ENCODE measurements around the gene COPS3. TPM values are rescaled to one million over a fixed set of nuclear protein-coding genes. Genes with fewer than 3 reads are reported as not detected.

The COPS3 gene
- total RNA-seq, 1 donor from 2014 or later, result 89.4 TPM

GRCh38 chr17:17226451-17227265 lies 54.4 kb downstream of the COPS3 start:
- intact Hi-C loops (cut with micrococcal nuclease), result no loop called here
- no peak for DNase-seq
- no peak for ATAC-seq

- no peak for DNase-seq
- intact Hi-C loops (cut with micrococcal nuclease), result no loop called here
- ATAC-seq, result no peak
Measured at GRCh38 chr17:17225901-17226300, 55.1 kb downstream of the COPS3 start.

GRCh38 chr17:17224137-17224536 lies 56.9 kb downstream of the COPS3 start:
- intact Hi-C loops (cut with micrococcal nuclease), result no loop called here
- DNase-seq, result no peak
- no peak for ATAC-seq

GRCh38 chr17:17223736-17224135 lies 57.3 kb downstream of the COPS3 start:
- intact Hi-C loops (cut with micrococcal nuclease), result no loop called here
- ATAC-seq (no peak), DNase-seq (no peak)

GRCh38 chr17:17221329-17221728 lies 59.7 kb downstream of the COPS3 start:
- ATAC-seq (no peak), DNase-seq (peak; percentile 25)
- intact Hi-C loops (cut with micrococcal nuclease), result no loop called here

GRCh38 chr17:17220529-17220928 lies 60.5 kb downstream of the COPS3 start:
- ATAC-seq (no peak), DNase-seq (no peak)
- intact Hi-C loops (cut with micrococcal nuclease), result no loop called here

GRCh38 chr17:17217995-17218394 lies 63.1 kb downstream of the COPS3 start:
- intact Hi-C loops (cut with micrococcal nuclease), result no loop called here
- no peak for ATAC-seq
- no peak for DNase-seq

- intact Hi-C loops (cut with micrococcal nuclease), result no loop called here
- ATAC-seq, result no peak
- DNase-seq, result no peak
Measured at GRCh38 chr17:17216776-17217175, 64.3 kb downstream of the COPS3 start.

GRCh38 chr17:17216236-17216635 lies 64.8 kb downstream of the COPS3 start:
- DNase-seq, result no peak
- intact Hi-C loops (cut with micrococcal nuclease), result no loop called here

GRCh38 chr17:17215575-17215974 lies 65.5 kb downstream of the COPS3 start:
- DNase-seq (no peak), ATAC-seq (no peak)
- intact Hi-C loops (cut with micrococcal nuclease), result no loop called here

More at GRCh38 chr17:17216236-17216635, 64.8 kb downstream of the COPS3 start:
- no peak for ATAC-seq

GRCh38 chr17:17214646-17215436 lies 66.2 kb downstream of the COPS3 start:
- no peak for ATAC-seq
- DNase-seq, result no peak
- intact Hi-C loops (cut with micrococcal nuclease), result no loop called here

- ATAC-seq (peak; percentile 32), DNase-seq (no peak)
- intact Hi-C loops (cut with micrococcal nuclease), result no loop called here
Measured at GRCh38 chr17:17213775-17214174, 67.3 kb downstream of the COPS3 start.

- intact Hi-C loops (cut with micrococcal nuclease), result no loop called here
- ATAC-seq, result no peak
- no peak for DNase-seq
Measured at GRCh38 chr17:17207998-17208397, 73.0 kb downstream of the COPS3 start.

GRCh38 chr17:17206913-17207335 lies 74.1 kb downstream of the COPS3 start:
- intact Hi-C loops (cut with micrococcal nuclease), result no loop called here
- ATAC-seq (peak; percentile 3), DNase-seq (no peak)

GRCh38 chr17:17206124-17206912 lies 74.7 kb downstream of the COPS3 start, which contains the start of gene PLD6:
Gene PLD6 (minus strand): TSS chr17:17206333. CDS start chr17:17206286, 47 bp downstream.
- ATAC-seq, result peak; percentile 63
- peak; percentile 85 for DNase-seq
- intact Hi-C loops (cut with micrococcal nuclease), result no loop called here

- ATAC-seq, result peak; percentile 49
- DNase-seq, result peak; percentile 70
- intact Hi-C loops (cut with micrococcal nuclease), result no loop called here
Measured at GRCh38 chr17:17205368-17206123, 75.5 kb downstream of the COPS3 start.

GRCh38 chr17:17204635-17205231 lies 76.3 kb downstream of the COPS3 start:
- ATAC-seq (no peak), DNase-seq (no peak)
- intact Hi-C loops (cut with micrococcal nuclease), result no loop called here

GRCh38 chr17:17204041-17204591 lies 76.9 kb downstream of the COPS3 start:
- DNase-seq (peak; percentile 82), ATAC-seq (peak; percentile 51)
- intact Hi-C loops (cut with micrococcal nuclease), result no loop called here
